OCI-LY1 (cell line): Measurements from ENCODE around the gene SLC49A3.

Experiments
- EZH2 ChIP-seq: fragments of 200-600 bp; sonication (generic), shearing (Covaris generic); IDR thresholded peaks from 2 replicates; pipeline ENCODE4 v1.8.0; 2017; ENCODE audit warnings: borderline replicate concordance, mixed run types, mild to moderate bottlenecking, antibody characterized with exemption, low read length, moderate library complexity, mixed read lengths
- TF ChIP-seq, protein P1 (sequence below): fragments of 200-600 bp; sonication (generic), shearing (Covaris generic); IDR thresholded peaks from 2 replicates; pipeline ENCODE4 v1.5.1; 2017; ENCODE audit warnings: mild to moderate bottlenecking, antibody characterized with exemption, low read length, moderate library complexity, mixed read lengths

DNA sequence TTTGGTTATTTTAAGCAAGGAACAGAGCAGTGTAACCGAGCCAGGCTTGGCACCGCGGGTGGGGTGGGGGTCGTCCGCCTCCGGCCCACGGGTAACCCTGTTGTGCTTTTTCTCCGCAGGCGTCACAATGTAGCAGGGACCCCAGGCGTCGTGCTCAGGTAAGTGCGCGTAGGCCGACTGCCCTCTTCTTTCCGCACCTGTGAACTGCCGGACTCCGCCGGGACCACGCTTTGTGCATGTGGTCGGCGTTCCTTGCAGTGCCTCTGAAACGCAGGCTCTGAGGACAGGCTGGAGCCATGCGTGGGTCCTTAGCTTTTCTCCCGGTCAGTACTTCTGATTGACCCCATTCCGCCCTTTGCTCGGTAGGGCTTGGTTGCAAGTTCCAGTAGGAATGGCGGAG, 41.6 kb upstream of the SLC49A3 start:
- TF ChIP-seq, protein P1, sequence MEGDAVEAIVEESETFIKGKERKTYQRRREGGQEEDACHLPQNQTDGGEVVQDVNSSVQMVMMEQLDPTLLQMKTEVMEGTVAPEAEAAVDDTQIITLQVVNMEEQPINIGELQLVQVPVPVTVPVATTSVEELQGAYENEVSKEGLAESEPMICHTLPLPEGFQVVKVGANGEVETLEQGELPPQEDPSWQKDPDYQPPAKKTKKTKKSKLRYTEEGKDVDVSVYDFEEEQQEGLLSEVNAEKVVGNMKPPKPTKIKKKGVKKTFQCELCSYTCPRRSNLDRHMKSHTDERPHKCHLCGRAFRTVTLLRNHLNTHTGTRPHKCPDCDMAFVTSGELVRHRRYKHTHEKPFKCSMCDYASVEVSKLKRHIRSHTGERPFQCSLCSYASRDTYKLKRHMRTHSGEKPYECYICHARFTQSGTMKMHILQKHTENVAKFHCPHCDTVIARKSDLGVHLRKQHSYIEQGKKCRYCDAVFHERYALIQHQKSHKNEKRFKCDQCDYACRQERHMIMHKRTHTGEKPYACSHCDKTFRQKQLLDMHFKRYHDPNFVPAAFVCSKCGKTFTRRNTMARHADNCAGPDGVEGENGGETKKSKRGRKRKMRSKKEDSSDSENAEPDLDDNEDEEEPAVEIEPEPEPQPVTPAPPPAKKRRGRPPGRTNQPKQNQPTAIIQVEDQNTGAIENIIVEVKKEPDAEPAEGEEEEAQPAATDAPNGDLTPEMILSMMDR, result no peak
- TF ChIP-seq EZH2, result no peak
